Neural progenitor cell (in vitro differentiated cells): ENCODE data around the gene DHRS7. TPM values are rescaled to one million over a fixed set of nuclear protein-coding genes. Genes with fewer than 3 reads are reported as not detected.

Experiments used
- DNase-seq: peaks from one replicate; pipeline ENCODE4 v3.0.0-alpha.2; 2016; ENCODE audit warnings: low spot score
- H2AFZ ChIP-seq: fragments of 200-600 bp; sonication (generic); replicated peaks from 2 replicates; pipeline ENCODE4 v1.6.1; 2016; ENCODE audit warnings: antibody characterized with exemption
- H3F3A ChIP-seq: fragments of 200-600 bp; sonication (generic); 2 replicates; pipeline ENCODE4 v1.6.1; 2016; ENCODE audit warnings: antibody characterized with exemption, low read depth
- H3K27ac ChIP-seq: fragments of 200-600 bp; sonication (generic); 2 replicates; pipeline ENCODE4 v1.5.1; 2016; ENCODE audit warnings: mild to moderate bottlenecking
- H3K27me3 ChIP-seq: fragments of 200-600 bp; sonication (generic); 2 replicates; pipeline ENCODE4 v1.6.1; 2016; ENCODE audit warnings: mild to moderate bottlenecking, moderate library complexity
- H3K36me3 ChIP-seq: fragments of 200-600 bp; sonication (generic); 2 replicates; pipeline ENCODE4 v1.5.1; 2016
- H3K4me1 ChIP-seq: fragments of 200-600 bp; sonication (generic); 2 replicates; pipeline ENCODE4 v1.6.1; 2016; ENCODE audit warnings: mixed run types
- H3K4me2 ChIP-seq: fragments of 200-600 bp; sonication (generic); 2 replicates; pipeline ENCODE4 v1.6.1; 2016
- H3K4me3 ChIP-seq: fragments of 200-600 bp; sonication (generic); 2 replicates; pipeline ENCODE4 v1.5.1; 2016
- H3K79me2 ChIP-seq: fragments of 200-600 bp; sonication (generic); 2 replicates; pipeline ENCODE4 v1.6.1; 2016; ENCODE audit warnings: low read depth
- H3K9ac ChIP-seq: fragments of 200-600 bp; sonication (generic); 2 replicates; pipeline ENCODE4 v1.6.1; 2016
- H3K9me3 ChIP-seq: fragments of 200-600 bp; sonication (generic); 2 replicates; pipeline ENCODE4 v1.5.1; 2016; ENCODE audit warnings: low read depth
- H4K20me1 ChIP-seq: fragments of 200-600 bp; sonication (generic); 2 replicates; pipeline ENCODE4 v1.6.1; 2016; ENCODE audit warnings: low read depth
- H3K27ac Mint-ChIP-seq: 3 replicates; pipeline ENCODE4 v1.8.0; 2021; ENCODE audit warnings: mixed read lengths
- H3K27me3 Mint-ChIP-seq: 2 replicates; pipeline ENCODE4 v1.8.0; 2022; ENCODE audit warnings: low read depth, mild to moderate bottlenecking, inconsistent platforms, moderate library complexity, mixed read lengths; ENCODE audit not compliant: insufficient read depth
- H3K36me3 Mint-ChIP-seq: 3 replicates; pipeline ENCODE4 v1.8.0; 2021; ENCODE audit warnings: mixed read lengths
- H3K4me1 Mint-ChIP-seq: 3 replicates; pipeline ENCODE4 v1.8.0; 2021; ENCODE audit warnings: mixed read lengths
- H3K4me3 Mint-ChIP-seq: 3 replicates; pipeline ENCODE4 v1.8.0; 2021; ENCODE audit warnings: mild to moderate bottlenecking, moderate library complexity, mixed read lengths
- H3K9me3 Mint-ChIP-seq: 3 replicates; pipeline ENCODE4 v1.8.0; 2020; ENCODE audit warnings: mixed read lengths
- EZH2 ChIP-seq: fragments of 200-600 bp; sonication (generic); IDR thresholded peaks from 2 replicates; pipeline ENCODE4 v1.6.1; 2017; ENCODE audit warnings: antibody characterized with exemption, mild to moderate bottlenecking, moderate library complexity
- EZH2phosphoT487 ChIP-seq: fragments of 200-600 bp; sonication (generic); IDR thresholded peaks from 2 replicates; pipeline ENCODE4 v1.6.1; 2017; ENCODE audit warnings: antibody characterized with exemption
- total RNA-seq: library from RNA; depleted of rRNA; stranded (reverse); fragments of >200 nt; gene quantifications from 2 replicates; pipeline ENCODE4 v1.2.3, GENCODE V29; 2015; ENCODE audit warnings: low replicate concordance
- TF ChIP-seq, protein P1 (sequence below): fragments of 200-600 bp; sonication (generic); IDR thresholded peaks from 2 replicates; pipeline ENCODE4 v1.5.1; 2017; ENCODE audit warnings: antibody characterized with exemption, mild to moderate bottlenecking

The DHRS7 gene
- total RNA-seq, 1 donor from 2014 or later, result 47.8 TPM

DNA sequence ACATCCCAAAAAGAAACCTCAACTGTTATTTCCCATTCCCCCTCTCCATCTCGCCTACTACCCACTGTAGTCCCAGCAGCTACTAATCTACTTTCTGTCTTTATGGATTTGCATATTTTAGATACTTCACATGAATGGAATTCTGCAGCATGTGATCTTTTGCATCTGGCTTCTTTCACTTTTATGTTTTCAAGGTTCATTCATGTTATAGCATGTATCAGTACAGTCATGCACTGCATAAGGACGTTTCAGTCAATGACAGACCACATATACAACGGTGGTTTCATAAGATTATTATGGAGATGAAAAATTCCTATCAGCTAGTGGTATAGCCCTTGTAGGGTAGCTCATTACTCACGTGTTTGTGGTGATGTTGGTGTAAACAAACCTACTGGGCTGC, 49.0 kb downstream of the DHRS7 start:
- H3K27me3 Mint-ChIP-seq, result no peaks in the 10 kb centered on the region
- Histone ChIP-seq H3K9me3 (no peaks in the 10 kb centered on the region), H3K79me2 (peaks cover 20% of the 10 kb centered on the region), H3K4me2 (no peak overlapping the region), H3F3A (no peaks in the 10 kb centered on the region), H3K27ac (no peak overlapping the region), H2AFZ (no peak overlapping the region), H4K20me1 (peaks cover 4% of the 10 kb centered on the region), H3K27me3 (no peaks in the 10 kb centered on the region), H3K4me1 (no peaks in the 10 kb centered on the region), H3K9ac (no peak overlapping the region), H3K4me3 (no peak overlapping the region), H3K36me3 (peaks cover 20% of the 10 kb centered on the region)
- no peaks in the 10 kb centered on the region for H3K4me1 Mint-ChIP-seq
- H3K9me3 Mint-ChIP-seq, result no peaks in the 10 kb centered on the region
- no peak overlapping the region for H3K4me3 Mint-ChIP-seq
- H3K27ac Mint-ChIP-seq, result no peak overlapping the region
- DNase-seq, result no peak
- H3K36me3 Mint-ChIP-seq, result peaks cover 32% of the 10 kb centered on the region
- TF ChIP-seq, protein P1, sequence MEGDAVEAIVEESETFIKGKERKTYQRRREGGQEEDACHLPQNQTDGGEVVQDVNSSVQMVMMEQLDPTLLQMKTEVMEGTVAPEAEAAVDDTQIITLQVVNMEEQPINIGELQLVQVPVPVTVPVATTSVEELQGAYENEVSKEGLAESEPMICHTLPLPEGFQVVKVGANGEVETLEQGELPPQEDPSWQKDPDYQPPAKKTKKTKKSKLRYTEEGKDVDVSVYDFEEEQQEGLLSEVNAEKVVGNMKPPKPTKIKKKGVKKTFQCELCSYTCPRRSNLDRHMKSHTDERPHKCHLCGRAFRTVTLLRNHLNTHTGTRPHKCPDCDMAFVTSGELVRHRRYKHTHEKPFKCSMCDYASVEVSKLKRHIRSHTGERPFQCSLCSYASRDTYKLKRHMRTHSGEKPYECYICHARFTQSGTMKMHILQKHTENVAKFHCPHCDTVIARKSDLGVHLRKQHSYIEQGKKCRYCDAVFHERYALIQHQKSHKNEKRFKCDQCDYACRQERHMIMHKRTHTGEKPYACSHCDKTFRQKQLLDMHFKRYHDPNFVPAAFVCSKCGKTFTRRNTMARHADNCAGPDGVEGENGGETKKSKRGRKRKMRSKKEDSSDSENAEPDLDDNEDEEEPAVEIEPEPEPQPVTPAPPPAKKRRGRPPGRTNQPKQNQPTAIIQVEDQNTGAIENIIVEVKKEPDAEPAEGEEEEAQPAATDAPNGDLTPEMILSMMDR, result no peak
- TF ChIP-seq EZH2 (no peak), EZH2phosphoT487 (no peak)

DNA sequence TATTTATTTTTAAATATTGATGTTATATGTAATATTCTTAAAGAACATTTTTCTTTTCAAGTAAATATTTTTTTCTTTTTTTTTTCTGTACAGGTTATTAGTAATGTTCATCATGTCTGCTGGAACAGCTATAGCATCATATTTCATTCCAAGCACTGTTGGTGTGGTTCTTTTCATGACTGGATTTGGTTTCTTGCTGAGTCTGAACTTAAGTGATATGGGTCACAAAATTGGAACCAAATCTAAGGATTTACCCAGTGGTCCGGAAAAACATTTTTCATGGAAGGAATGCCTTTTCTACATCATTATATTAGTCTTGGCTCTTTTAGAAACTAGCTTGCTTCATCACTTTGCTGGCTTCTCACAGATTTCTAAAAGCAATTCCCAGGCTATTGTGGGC, 50.3 kb downstream of the DHRS7 start:
- no peak overlapping the region for H3K9ac ChIP-seq
- H2AFZ ChIP-seq, result no peak overlapping the region
- no peaks in the 10 kb centered on the region for H3K9me3 Mint-ChIP-seq
- peaks cover 20% of the 10 kb centered on the region for H3K36me3 ChIP-seq
- no peak overlapping the region for H3K4me3 Mint-ChIP-seq
- no peaks in the 10 kb centered on the region for H3K4me1 ChIP-seq
- no peak for DNase-seq
- TF ChIP-seq, protein P1, result no peak
- no peak for TF ChIP-seq EZH2phosphoT487
- H3K27ac ChIP-seq, result no peak overlapping the region
- H3K79me2 ChIP-seq, result peaks cover 32% of the 10 kb centered on the region
- no peaks in the 10 kb centered on the region for H3K27me3 Mint-ChIP-seq
- H4K20me1 ChIP-seq, result peaks cover 4% of the 10 kb centered on the region
- H3K27me3 ChIP-seq, result no peaks in the 10 kb centered on the region
- no peaks in the 10 kb centered on the region for H3K9me3 ChIP-seq
- H3K4me1 Mint-ChIP-seq, result no peaks in the 10 kb centered on the region
- peaks cover 40% of the 10 kb centered on the region for H3K36me3 Mint-ChIP-seq
- H3F3A ChIP-seq, result no peaks in the 10 kb centered on the region
- H3K27ac Mint-ChIP-seq, result no peak overlapping the region
- H3K4me2 ChIP-seq, result no peak overlapping the region
- H3K4me3 ChIP-seq, result no peak overlapping the region

DNA sequence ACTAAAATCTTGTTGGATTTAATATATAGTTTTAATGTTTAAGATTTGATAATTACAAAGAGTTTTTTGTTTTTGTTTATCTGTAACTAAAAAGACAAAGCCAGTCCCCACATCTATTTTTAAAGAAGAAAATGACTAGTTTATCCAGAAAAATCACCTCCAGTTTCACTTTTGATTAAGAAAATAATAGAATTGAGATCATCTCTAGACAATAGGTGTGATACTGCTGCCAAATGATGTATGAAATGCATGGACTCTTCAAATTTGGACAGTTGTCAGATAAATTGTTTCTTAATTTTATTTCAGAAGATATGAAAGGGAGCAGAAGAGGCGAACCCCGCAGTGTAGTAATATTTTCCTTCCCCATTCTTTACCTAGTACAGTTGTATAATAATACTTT, 53.5 kb downstream of the DHRS7 start:
- TF ChIP-seq EZH2phosphoT487, result no peak
- TF ChIP-seq, protein P1, result no peak
- TF ChIP-seq EZH2, result no peak
- Histone ChIP-seq H3K4me2 (no peak overlapping the region), H3K9ac (no peak overlapping the region), H4K20me1 (peaks cover 4% of the 10 kb centered on the region), H3K27me3 (no peaks in the 10 kb centered on the region), H3K4me3 (no peak overlapping the region), H3K79me2 (peaks cover 58% of the 10 kb centered on the region), H2AFZ (no peak overlapping the region), H3K4me1 (no peaks in the 10 kb centered on the region), H3K9me3 (no peaks in the 10 kb centered on the region), H3K36me3 (peaks cover 3% of the 10 kb centered on the region), H3F3A (no peaks in the 10 kb centered on the region), H3K27ac (no peak overlapping the region)
- no peak overlapping the region for H3K4me3 Mint-ChIP-seq
- no peak for DNase-seq
- peaks cover 3% of the 10 kb centered on the region for H3K27me3 Mint-ChIP-seq
- no peak overlapping the region for H3K27ac Mint-ChIP-seq
- peaks cover 48% of the 10 kb centered on the region for H3K36me3 Mint-ChIP-seq
- H3K4me1 Mint-ChIP-seq, result no peaks in the 10 kb centered on the region
- H3K9me3 Mint-ChIP-seq, result peaks cover 7% of the 10 kb centered on the region

DNA sequence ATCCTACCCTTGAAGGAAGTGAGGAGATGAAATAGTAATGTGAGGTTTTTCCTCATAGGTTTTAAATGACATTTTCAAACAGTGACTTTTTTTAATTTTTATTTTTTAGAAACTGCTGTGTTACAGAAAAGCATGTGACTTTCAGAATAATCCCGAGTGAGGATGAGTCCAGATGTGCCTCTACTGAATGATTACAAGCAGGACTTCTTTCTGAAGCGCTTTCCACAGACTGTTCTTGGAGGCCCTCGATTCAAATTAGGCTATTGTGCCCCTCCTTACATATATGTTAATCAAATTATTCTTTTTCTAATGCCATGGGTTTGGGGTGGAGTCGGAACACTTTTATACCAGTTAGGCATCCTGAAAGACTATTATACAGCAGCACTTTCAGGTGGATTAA, 57.7 kb downstream of the DHRS7 start:
- Histone ChIP-seq H3K27ac (no peak overlapping the region), H3K9ac (no peak overlapping the region), H3K9me3 (no peaks in the 10 kb centered on the region), H3K4me3 (no peak overlapping the region), H3K79me2 (peaks cover 93% of the 10 kb centered on the region), H2AFZ (no peak overlapping the region), H4K20me1 (peaks cover 13% of the 10 kb centered on the region), H3K4me2 (no peak overlapping the region), H3F3A (no peaks in the 10 kb centered on the region), H3K36me3 (peaks cover 3% of the 10 kb centered on the region), H3K27me3 (no peaks in the 10 kb centered on the region), H3K4me1 (no peaks in the 10 kb centered on the region)
- DNase-seq, result no peak
- no peak for TF ChIP-seq EZH2phosphoT487
- TF ChIP-seq EZH2, result no peak
- TF ChIP-seq, protein P1, result no peak
- peaks cover 3% of the 10 kb centered on the region for H3K27me3 Mint-ChIP-seq
- no peak overlapping the region for H3K4me3 Mint-ChIP-seq
- H3K4me1 Mint-ChIP-seq, result no peaks in the 10 kb centered on the region
- H3K27ac Mint-ChIP-seq, result no peak overlapping the region
- peaks cover 15% of the 10 kb centered on the region for H3K9me3 Mint-ChIP-seq
- peaks cover 59% of the 10 kb centered on the region for H3K36me3 Mint-ChIP-seq
